Natural killer cell (primary cell): ENCODE results near the gene COL16A1. TPM values are rescaled to one million over a fixed set of nuclear protein-coding genes. Genes with fewer than 3 reads are reported as not detected.

ENCODE experiments used
- ATAC-seq, 3 donors: fragments of 150-1000 bp in 2 of 3; fragments of 200-7000 bp in 1 of 3; cut with Tn5 transposase; 1 replicate in 1 of 3; 2 replicates in 2 of 3; pipeline ENCODE4 v1.10.0; 2021; ENCODE audit warnings: mild to moderate bottlenecking in 2 of 3, moderate library complexity in 2 of 3
- DNase-seq, 2 donors: peaks; one replicate each; pipeline versions ENCODE4 v3.0.0 to v3.0.0-alpha.2; 2013 to 2021; ENCODE audit warnings: mixed read lengths in 1 of 2
- H3K27ac ChIP-seq: one replicate; pipeline ENCODE4 v1.5.1; 2013; ENCODE audit warnings: mild to moderate bottlenecking, low read length
- H3K27me3 ChIP-seq: one replicate; pipeline ENCODE4 v1.6.1; 2013; ENCODE audit warnings: low read length; ENCODE audit not compliant: control insufficient read depth, insufficient read depth
- H3K36me3 ChIP-seq: one replicate; pipeline ENCODE4 v1.6.1; 2013; ENCODE audit warnings: low read length; ENCODE audit not compliant: control insufficient read depth, insufficient read depth
- H3K4me1 ChIP-seq: one replicate; pipeline ENCODE4 v1.6.1; 2013; ENCODE audit warnings: low read length; ENCODE audit not compliant: control insufficient read depth, insufficient read depth
- H3K4me3 ChIP-seq: one replicate; pipeline ENCODE4 v1.5.1; 2013; ENCODE audit warnings: low read length
- H3K9me3 ChIP-seq: one replicate; pipeline ENCODE4 v1.6.1; 2013; ENCODE audit warnings: low read length; ENCODE audit not compliant: control insufficient read depth, insufficient read depth
- H3K27ac Mint-ChIP-seq, 2 donors: one replicate each; pipeline ENCODE4 v1.8.0; 2022; ENCODE audit warnings: mild to moderate bottlenecking in 2 of 2, mixed read lengths in 2 of 2, moderate library complexity in 1 of 2
- H3K27me3 Mint-ChIP-seq, 2 donors: one replicate each; pipeline ENCODE4 v1.8.0; 2022; ENCODE audit warnings: low read depth in 2 of 2, mixed read lengths in 2 of 2
- H3K36me3 Mint-ChIP-seq: one replicate; pipeline ENCODE4 v1.8.0; 2022; ENCODE audit warnings: mixed read lengths
- H3K4me1 Mint-ChIP-seq, 2 donors: one replicate each; pipeline ENCODE4 v1.8.0; 2022; ENCODE audit warnings: mixed read lengths in 2 of 2
- H3K4me3 Mint-ChIP-seq: one replicate; pipeline ENCODE4 v1.8.0; 2022; ENCODE audit warnings: mild to moderate bottlenecking, moderate library complexity, mixed read lengths
- H3K9me3 Mint-ChIP-seq, 2 donors: one replicate each; pipeline ENCODE4 v1.8.0; 2022; ENCODE audit warnings: mixed read lengths in 2 of 2
- WGBS: methylation state at CpG from one replicate; pipeline ENCODE4 v1.1.7; 2013; ENCODE audit warnings: missing lambda C conversion rate; ENCODE audit not compliant: insufficient coverage; 5-methylcytosine and 5-hydroxymethylcytosine counted together
- intact Hi-C: fragments of 100-400 bp; cut with micrococcal nuclease; formaldehyde crosslinking; loops from one replicate; pipeline ENCODE4 v1.14.2; 2022
- total RNA-seq, 4 donors: library from RNA; stranded (reverse); fragments of 120-200 nt in 1 of 4; gene quantifications; one replicate each; pipeline versions ENCODE4 v1.2.3 to v1.2.4, GENCODE V29; 2013 to 2022
- TF ChIP-seq, protein P1 (sequence below): fragments of 200-600 bp; IDR thresholded peaks from one replicate; pipeline ENCODE4 v1.8.0; 2022; ENCODE audit warnings: antibody characterized with exemption

Gene COL16A1
- total RNA-seq, 3 donors from 2014 or later (not counting 1 experiment from before 2014, with no cell fraction given): 0.14 TPM; not detected in 2

DNA sequence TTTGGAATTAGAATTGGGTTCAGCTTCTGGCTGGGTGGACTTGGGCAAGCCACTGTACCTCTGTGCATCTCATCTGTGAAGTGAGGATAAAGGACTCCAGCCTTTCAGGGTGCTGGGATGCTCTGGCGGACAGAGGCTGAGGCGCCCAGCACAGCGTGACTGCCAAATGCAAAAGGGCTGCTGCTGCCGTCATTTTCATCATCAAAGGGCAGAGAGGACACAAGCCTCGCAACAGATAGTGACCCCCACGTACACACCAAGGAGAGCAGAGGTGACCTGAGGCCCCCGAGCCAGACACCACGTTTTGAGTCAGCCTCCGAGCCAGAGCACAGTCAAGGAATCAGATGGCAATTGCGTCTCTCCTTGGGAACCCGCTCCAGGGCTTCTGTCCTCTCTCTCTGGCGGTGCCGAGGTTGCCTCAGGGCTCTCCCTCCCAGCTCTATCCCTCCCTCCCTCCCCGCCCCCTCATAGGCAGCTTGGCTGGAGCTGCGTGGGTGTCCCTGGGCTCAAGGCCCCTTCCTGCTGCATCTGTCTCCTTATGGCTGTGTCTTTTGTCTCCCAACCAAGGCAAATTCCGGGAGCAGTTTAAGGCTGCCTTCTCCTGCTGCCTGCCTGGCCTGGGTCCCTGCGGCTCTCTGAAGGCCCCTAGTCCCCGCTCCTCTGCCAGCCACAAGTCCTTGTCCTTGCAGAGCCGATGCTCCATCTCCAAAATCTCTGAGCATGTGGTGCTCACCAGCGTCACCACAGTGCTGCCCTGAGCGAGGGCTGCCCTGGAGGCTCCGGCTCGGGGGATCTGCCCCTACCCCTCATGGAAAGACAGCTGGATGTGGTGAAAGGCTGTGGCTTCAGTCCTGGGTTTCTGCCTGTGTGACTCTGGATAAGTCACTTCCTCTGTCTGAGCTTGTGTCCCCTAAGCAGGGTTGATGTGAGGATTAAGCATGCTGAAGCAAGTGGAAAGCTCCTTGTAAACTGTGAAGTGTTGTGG is 77.3 kb downstream of the COL16A1 start:
- DNase-seq (no peak), ATAC-seq (no peak)
- H3K27me3 Mint-ChIP-seq: no peaks in the 10 kb centered on the region
- Histone ChIP-seq H3K4me1 (no peaks in the 10 kb centered on the region), H3K9me3 (no peaks in the 10 kb centered on the region), H3K27ac (no peak overlapping the region), H3K4me3 (no peak overlapping the region), H3K36me3 (peaks cover 39% of the 10 kb centered on the region), H3K27me3 (no peaks in the 10 kb centered on the region)
- peak overlapping the region in 1 of 2 donors; percentile 42 for H3K27ac Mint-ChIP-seq
- peaks cover 7 to 8% of the 10 kb centered on the region in 2 donors for H3K4me1 Mint-ChIP-seq
- H3K4me3 Mint-ChIP-seq: no peak overlapping the region
- intact Hi-C loops: no loop called here
- no peaks in the 10 kb centered on the region for H3K36me3 Mint-ChIP-seq
- H3K9me3 Mint-ChIP-seq: no peaks in the 10 kb centered on the region
- 93% methylated on average over 23 of the region's 23 CpGs for WGBS
- TF ChIP-seq, protein P1, sequence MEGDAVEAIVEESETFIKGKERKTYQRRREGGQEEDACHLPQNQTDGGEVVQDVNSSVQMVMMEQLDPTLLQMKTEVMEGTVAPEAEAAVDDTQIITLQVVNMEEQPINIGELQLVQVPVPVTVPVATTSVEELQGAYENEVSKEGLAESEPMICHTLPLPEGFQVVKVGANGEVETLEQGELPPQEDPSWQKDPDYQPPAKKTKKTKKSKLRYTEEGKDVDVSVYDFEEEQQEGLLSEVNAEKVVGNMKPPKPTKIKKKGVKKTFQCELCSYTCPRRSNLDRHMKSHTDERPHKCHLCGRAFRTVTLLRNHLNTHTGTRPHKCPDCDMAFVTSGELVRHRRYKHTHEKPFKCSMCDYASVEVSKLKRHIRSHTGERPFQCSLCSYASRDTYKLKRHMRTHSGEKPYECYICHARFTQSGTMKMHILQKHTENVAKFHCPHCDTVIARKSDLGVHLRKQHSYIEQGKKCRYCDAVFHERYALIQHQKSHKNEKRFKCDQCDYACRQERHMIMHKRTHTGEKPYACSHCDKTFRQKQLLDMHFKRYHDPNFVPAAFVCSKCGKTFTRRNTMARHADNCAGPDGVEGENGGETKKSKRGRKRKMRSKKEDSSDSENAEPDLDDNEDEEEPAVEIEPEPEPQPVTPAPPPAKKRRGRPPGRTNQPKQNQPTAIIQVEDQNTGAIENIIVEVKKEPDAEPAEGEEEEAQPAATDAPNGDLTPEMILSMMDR: no peak

DNA sequence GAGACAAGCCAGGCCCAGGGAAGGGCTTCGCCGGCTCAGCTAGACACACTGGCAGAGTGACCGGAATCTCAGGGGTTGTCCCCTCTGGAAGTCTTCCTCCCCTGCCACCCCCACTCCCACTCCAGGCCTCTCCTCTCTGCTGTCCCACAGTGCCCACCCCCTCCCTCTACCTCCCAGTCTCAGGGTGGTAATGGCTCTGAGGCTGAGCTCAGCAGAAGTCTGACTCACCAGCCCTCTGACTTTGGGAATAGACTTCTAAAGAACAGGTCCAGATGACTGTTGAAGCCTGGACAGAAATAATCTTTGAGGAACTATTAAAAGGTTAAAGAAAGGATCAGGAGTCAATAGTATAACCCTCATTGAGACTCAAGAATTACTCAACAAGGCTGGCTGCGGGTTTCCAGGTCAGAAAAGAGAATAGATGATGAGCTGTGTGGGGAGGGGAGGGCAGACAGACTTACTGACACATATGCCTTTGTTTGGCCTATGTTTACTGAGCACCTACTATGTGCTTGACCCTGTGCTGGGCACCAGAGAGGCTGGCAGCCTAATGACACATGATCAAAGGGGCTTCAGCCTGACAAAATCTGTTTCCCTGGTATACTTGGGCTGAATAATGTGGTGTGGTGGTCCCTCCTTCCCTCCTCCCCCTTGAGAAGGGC is 78.1 kb downstream of the COL16A1 start:
- Histone ChIP-seq H3K27ac (no peak overlapping the region), H3K9me3 (no peaks in the 10 kb centered on the region), H3K4me1 (no peaks in the 10 kb centered on the region), H3K4me3 (no peak overlapping the region), H3K27me3 (no peaks in the 10 kb centered on the region), H3K36me3 (peaks cover 30% of the 10 kb centered on the region)
- 96% methylated on average over 4 of the region's 4 CpGs for WGBS
- DNase-seq (no peak), ATAC-seq (no peak)
- H3K27ac Mint-ChIP-seq: no peak overlapping the region
- intact Hi-C loops: no loop called here
- H3K27me3 Mint-ChIP-seq: no peaks in the 10 kb centered on the region
- TF ChIP-seq, protein P1: no peak
- peaks cover 7 to 8% of the 10 kb centered on the region in 2 donors for H3K4me1 Mint-ChIP-seq
- no peaks in the 10 kb centered on the region for H3K36me3 Mint-ChIP-seq
- H3K9me3 Mint-ChIP-seq: no peaks in the 10 kb centered on the region
- H3K4me3 Mint-ChIP-seq: no peak overlapping the region

DNA sequence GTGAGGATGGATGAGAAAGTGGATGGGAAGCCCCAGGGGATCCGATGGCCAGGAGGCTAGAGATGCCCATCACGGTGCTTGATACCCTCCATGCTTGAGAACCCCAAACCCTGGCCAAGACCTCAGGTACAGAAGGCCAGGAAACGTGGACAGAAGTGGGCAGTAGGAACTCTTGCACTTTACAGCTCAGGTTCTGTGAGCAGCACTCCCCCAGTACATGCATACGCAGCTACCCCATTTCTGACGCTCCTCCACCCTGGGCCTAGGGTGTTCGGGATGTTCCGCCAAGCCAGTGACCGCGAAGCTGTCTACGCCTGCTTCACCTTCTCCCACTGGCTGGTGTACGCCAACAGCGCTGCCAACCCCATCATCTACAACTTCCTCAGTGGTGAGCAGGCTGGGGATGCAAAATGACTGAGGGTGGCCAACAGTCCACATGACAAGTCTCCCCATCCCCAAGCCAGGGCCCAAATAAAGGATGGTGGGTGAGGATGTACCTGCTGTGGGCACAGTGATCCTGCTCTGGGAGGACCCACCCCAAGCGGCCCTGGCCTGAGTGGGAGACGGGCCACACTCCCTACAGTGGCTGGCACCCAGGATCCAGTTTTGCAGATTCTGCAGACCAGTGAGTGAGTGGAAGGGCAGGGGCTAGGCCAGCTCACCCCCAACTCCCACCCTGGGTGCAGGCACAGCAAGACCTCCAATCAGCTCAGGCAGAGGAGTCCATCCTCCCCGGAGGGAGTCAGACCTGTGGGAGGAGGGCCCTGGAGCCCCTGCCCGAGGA is 78.9 kb downstream of the COL16A1 start:
- H3K36me3 Mint-ChIP-seq: no peaks in the 10 kb centered on the region
- H3K4me3 Mint-ChIP-seq: no peak overlapping the region
- Histone ChIP-seq H3K4me3 (no peak overlapping the region), H3K27ac (no peak overlapping the region), H3K4me1 (no peaks in the 10 kb centered on the region), H3K27me3 (no peaks in the 10 kb centered on the region), H3K36me3 (peaks cover 24% of the 10 kb centered on the region), H3K9me3 (no peaks in the 10 kb centered on the region)
- DNase-seq (no peak), ATAC-seq (peak in 1 of 3 donors; percentile 7)
- no peaks in the 10 kb centered on the region for H3K27me3 Mint-ChIP-seq
- H3K4me1 Mint-ChIP-seq: peaks cover 7 to 8% of the 10 kb centered on the region in 2 donors
- TF ChIP-seq, protein P1: no peak
- 92% methylated on average over 16 of the region's 16 CpGs for WGBS
- intact Hi-C loops: no loop called here
- H3K9me3 Mint-ChIP-seq: no peaks in the 10 kb centered on the region
- H3K27ac Mint-ChIP-seq: no peak overlapping the region
